Aorta (tissue), 5 donors: ENCODE measurements around the gene SEC16B. TPM values are rescaled to one million over a fixed set of nuclear protein-coding genes. Genes with fewer than 3 reads are reported as not detected.

ENCODE experiments used
- ATAC-seq: fragments of 200-7000 bp; cut with Tn5 transposase; one replicate; pipeline ENCODE4 v1.9.1; 2022; ENCODE audit warnings: moderate library complexity; ENCODE audit not compliant: low FRiP score
- DNase-seq, 2 donors: peaks; one replicate each; pipeline ENCODE4 v3.0.0-alpha.2; 2020
- H3K27ac ChIP-seq, 2 donors: one replicate each; pipeline ENCODE4 v1.5.1; 2013; ENCODE audit warnings: low read length in 2 of 2, mild to moderate bottlenecking in 2 of 2, moderate library complexity in 2 of 2, control low read depth in 1 of 2, inconsistent platforms in 1 of 2, low read depth in 1 of 2
- H3K27me3 ChIP-seq, 2 donors: one replicate each; pipeline ENCODE4 v1.6.1; 2013; ENCODE audit warnings: control low read depth in 1 of 2, low read length in 1 of 2, mild to moderate bottlenecking in 1 of 2, moderate library complexity in 1 of 2; ENCODE audit not compliant: insufficient read depth in 2 of 2, control insufficient read depth in 1 of 2
- H3K36me3 ChIP-seq, 2 donors: one replicate each; pipeline ENCODE4 v1.6.1; 2013; ENCODE audit warnings: control low read depth in 1 of 2, low read length in 1 of 2, mild to moderate bottlenecking in 1 of 2; ENCODE audit not compliant: insufficient read depth in 2 of 2, control insufficient read depth in 1 of 2
- H3K4me1 ChIP-seq, 2 donors: one replicate each; pipeline ENCODE4 v1.6.1; 2013; ENCODE audit warnings: low read length in 2 of 2, control low read depth in 1 of 2, mild to moderate bottlenecking in 1 of 2, moderate library complexity in 1 of 2; ENCODE audit not compliant: insufficient read depth in 2 of 2, control insufficient read depth in 1 of 2
- H3K4me3 ChIP-seq, 2 donors: one replicate each; pipeline ENCODE4 v1.5.1; 2013; ENCODE audit warnings: low read length in 2 of 2, control low read depth in 1 of 2, mild to moderate bottlenecking in 1 of 2
- H3K9me3 ChIP-seq: one replicate; pipeline ENCODE4 v1.6.1; 2013; ENCODE audit warnings: mild to moderate bottlenecking, low read length; ENCODE audit not compliant: control insufficient read depth
- WGBS, 2 donors: extraction: QIAGEN DNeasy Blood & Tissue Kit; methylation state at CpG; one replicate each; pipeline ENCODE4 v1.1.7; 2013; 5-methylcytosine and 5-hydroxymethylcytosine counted together
- intact Hi-C, 2 donors: fragments of 100-400 bp; cut with DNase I; formaldehyde crosslinking; loops; one replicate each; pipeline versions ENCODE4 v1.14.2 to v1.15.0; 2022
- polyA plus RNA-seq, 2 donors: library from polyadenylated mRNA; stranded (reverse); fragments of 200-250 nt; gene quantifications; one replicate each; pipeline ENCODE4 v1.2.3, GENCODE V29; 2013
- total RNA-seq, 2 donors: library from RNA; stranded (reverse); fragmentation: NEBNext Ultra II Directional; extraction: Animal tissue kit (Norgen Biotek cat#: 25700); gene quantifications; one replicate each; pipeline ENCODE4 v1.2.1, GENCODE V29; 2021
- donor health status: healthy with polysubstance abuse.
- donor health status: Bipolar disorder and iron deficiency.
- donor health status: DM: no; HTN: no; CAD: no.
- donor health status: DM: no; HTN: no; CAD: no.
- donor health status: DM: yes; HTN: yes; CAD: no.

Gene SEC16B
- total and polyA plus RNA-seq, 4 donors: 2.4 to 12.1 (median 7.5) TPM

DNA sequence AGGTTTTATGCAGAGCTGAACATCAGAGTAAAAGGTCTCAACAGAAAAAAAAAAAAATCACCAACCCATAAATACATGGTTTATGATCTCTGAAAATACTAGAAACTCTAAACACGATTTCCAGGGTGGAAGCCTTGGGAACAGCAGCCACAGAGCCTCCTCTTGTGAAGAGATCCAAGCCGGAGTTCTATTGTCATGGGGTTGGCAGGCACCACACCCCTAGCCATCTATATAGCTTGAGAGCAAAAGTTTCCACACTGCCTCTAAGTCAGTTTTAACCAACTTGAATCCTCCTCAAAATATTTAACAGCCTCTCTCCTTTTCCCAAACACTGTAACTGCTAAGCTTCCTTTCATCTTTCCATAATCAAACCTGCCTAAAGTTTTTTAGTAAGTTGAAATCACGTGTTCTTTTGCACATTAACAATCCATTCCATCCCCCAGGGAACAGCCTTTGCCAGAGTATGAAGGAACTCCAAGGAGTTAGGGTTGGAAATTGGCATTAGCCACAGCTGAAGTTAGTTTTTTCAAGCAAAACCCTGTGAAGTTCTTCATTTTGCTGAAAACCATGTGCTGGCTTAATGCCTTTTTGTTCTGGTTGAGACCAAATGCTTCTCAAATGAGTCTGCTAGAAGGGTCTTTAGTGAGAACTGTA lies 13.8 kb upstream of the SEC16B start:
- H3K36me3 ChIP-seq: no peaks in the 10 kb centered on the region
- DNase-seq: no peak
- no peaks in the 10 kb centered on the region for H3K27me3 ChIP-seq
- H3K9me3 ChIP-seq: no peaks in the 10 kb centered on the region
- peak overlapping the region in 1 of 2 donors; percentile 59 for H3K27ac ChIP-seq
- ATAC-seq: peak; percentile 60
- intact Hi-C loops: no loop called here
- WGBS, 2 donors: 4 to 9% methylated on average over 3 of the region's 3 CpGs
- H3K4me3 ChIP-seq: peak overlapping the region in 1 of 2 donors; percentile 45
- H3K4me1 ChIP-seq: no peaks in the 10 kb centered on the region

DNA sequence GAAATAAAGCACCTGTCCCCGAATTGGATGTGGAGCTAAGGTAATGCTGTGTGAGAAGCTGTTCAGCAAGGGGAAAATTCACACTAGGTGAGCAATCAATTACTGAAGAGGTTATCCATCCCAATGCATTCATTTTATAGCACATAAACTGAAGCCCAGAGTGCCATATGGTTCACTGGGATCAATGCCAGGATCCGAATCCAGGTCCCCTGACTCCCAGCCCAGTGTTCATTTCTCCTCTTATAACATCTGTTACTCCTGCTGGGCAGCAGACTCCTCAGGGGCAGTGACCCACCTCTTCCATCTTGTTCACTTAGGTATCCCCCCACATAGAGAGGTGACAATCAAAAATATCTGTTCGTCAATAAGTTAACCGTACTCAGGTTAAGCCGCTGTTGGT lies 13.2 kb upstream of the SEC16B start:
- intact Hi-C loops: no loop called here
- H3K9me3 ChIP-seq: no peaks in the 10 kb centered on the region
- WGBS, 2 donors: 73 to 75% methylated on average over 5 of the region's 5 CpGs

DNA sequence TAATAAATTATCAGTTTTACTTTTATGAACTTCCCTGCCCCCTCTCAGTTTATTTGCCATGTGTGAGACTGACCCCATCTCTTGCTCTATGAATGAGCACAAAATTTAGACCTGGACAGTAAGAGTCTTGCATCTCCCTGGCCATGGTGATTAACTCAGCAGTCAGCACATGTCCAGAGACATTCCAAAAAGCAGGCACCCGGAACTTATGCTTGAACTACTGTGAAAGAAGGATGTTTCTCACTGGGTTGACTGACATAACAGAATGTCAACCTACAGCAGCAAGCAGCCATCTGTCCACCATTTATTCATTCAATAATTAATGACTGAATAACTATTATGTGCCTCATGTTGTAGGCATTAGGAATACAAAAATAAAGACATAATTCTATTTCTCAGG lies 11.3 kb upstream of the SEC16B start:
- no peaks in the 10 kb centered on the region for H3K36me3 ChIP-seq
- no peaks in the 10 kb centered on the region for H3K27me3 ChIP-seq
- no peak overlapping the region for H3K27ac ChIP-seq
- 90 to 97% methylated on average over 1 of the region's 1 CpG for WGBS, 2 donors
- H3K9me3 ChIP-seq: no peaks in the 10 kb centered on the region
- H3K4me3 ChIP-seq: no peak overlapping the region
- intact Hi-C loops: no loop called here
- ATAC-seq: no peak
- no peaks in the 10 kb centered on the region for H3K4me1 ChIP-seq
- no peak for DNase-seq

More for the DNA sequence above, 13.2 kb upstream of the SEC16B start:
- Histone ChIP-seq H3K36me3 (no peaks in the 10 kb centered on the region), H3K4me1 (no peaks in the 10 kb centered on the region), H3K27me3 (no peaks in the 10 kb centered on the region), H3K27ac (no peak overlapping the region), H3K4me3 (no peak overlapping the region)
- no peak for ATAC-seq
- DNase-seq: no peak

DNA sequence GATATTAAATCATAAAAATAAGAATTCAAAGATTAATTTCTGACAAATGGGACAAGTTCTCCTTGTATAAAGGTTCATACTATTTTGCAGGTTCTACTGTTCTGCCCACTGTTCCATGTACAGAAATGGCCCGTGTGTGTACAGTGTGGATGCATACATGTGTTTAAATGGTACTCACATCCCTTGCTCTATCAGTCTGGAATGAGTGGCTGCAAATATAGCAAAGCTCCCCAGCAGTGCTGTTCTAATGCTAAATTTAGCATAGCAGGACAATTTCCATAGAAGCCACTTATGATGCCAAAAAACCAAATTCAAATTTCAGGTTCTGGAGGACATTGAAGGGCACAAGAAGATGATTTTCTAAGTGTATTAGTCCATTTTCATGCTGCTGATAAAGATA lies 9.4 kb upstream of the SEC16B start:
- WGBS, 2 donors: 78 to 81% methylated on average over 1 of the region's 1 CpG
- DNase-seq (no peak), ATAC-seq (no peak)
- Histone ChIP-seq H3K4me1 (no peaks in the 10 kb centered on the region), H3K27ac (no peak overlapping the region), H3K27me3 (no peaks in the 10 kb centered on the region), H3K4me3 (no peak overlapping the region), H3K36me3 (no peaks in the 10 kb centered on the region), H3K9me3 (no peaks in the 10 kb centered on the region)
- intact Hi-C loops: no loop called here

DNA sequence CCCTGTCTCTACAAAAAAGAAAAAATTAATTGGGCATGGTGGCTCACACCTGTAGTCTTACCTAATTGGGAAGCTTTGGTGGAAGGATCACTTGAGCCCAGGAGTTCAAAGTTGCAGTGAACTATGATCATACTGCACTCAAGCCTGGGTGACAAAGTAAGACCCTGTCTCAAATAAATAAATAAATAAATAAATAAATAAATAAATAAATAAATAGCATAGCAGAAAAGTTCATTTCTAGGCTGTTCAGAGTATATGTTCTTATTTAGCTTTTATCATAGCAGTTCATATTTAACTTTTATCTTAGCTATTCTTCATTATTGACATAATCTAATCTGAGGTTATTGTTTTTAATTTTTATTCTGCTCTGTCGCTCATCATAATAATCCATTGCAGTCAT lies 8.7 kb upstream of the SEC16B start:
- Histone ChIP-seq H3K36me3 (no peaks in the 10 kb centered on the region), H3K27ac (no peak overlapping the region), H3K27me3 (no peaks in the 10 kb centered on the region), H3K4me1 (no peaks in the 10 kb centered on the region), H3K4me3 (no peak overlapping the region), H3K9me3 (no peaks in the 10 kb centered on the region)
- intact Hi-C loops: no loop called here
- ATAC-seq: no peak
- 98 to 100% methylated on average over 1 of the region's 1 CpG for whole genome bisulfite sequencing, 2 donors
- DNase-seq: no peak

DNA sequence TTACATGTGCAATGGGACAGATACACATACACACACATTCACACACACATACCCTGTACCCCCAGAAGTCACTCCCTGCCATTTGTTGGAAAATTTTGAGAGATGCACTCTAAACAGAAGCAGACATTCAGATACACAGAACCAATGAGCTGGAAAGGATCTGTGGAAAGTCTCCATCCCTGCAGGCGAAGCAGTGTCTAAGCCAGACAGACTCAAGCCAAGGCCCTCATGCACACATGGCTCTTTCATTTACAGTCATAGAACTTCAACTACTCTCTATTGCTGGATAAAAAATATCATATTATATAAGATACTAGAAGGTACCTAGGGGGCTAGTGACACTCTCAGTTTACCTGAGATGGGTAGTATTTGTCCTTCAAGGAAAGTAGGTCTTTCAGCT lies 7.3 kb upstream of the SEC16B start:
- DNase-seq: no peak
- intact Hi-C loops: no loop called here
- Histone ChIP-seq H3K27me3 (no peaks in the 10 kb centered on the region), H3K27ac (no peak overlapping the region), H3K4me1 (no peaks in the 10 kb centered on the region), H3K36me3 (peaks cover 0 to 1% of the 10 kb centered on the region in 2 donors), H3K9me3 (no peaks in the 10 kb centered on the region), H3K4me3 (no peak overlapping the region)
- 100% methylated on average over 1 of the region's 1 CpG for WGBS, 2 donors
- ATAC-seq: no peak

DNA sequence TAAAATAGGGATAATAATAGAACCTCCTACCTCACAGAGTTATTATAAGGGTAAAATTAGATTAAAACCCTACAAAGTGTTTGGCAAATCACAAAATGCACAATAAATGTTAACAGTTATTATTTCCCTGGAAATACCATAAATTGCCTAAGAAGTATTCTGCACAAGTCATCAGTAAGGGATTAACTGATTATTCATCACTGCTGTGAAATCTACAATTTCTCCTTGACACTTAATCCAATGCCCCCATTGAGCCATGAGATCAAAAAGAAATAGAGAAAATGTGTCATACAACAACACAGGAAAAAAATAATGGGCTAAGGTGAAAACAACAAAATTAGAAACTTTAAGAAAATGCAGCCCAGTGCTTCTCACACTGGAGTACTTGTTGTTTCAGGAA lies 6.7 kb upstream of the SEC16B start:
- Histone ChIP-seq H3K4me1 (no peaks in the 10 kb centered on the region), H3K4me3 (no peak overlapping the region), H3K27me3 (no peaks in the 10 kb centered on the region), H3K9me3 (no peaks in the 10 kb centered on the region), H3K27ac (no peak overlapping the region), H3K36me3 (peaks cover 0 to 1% of the 10 kb centered on the region in 2 donors)
- ATAC-seq (no peak), DNase-seq (no peak)
- intact Hi-C loops: no loop called here

DNA sequence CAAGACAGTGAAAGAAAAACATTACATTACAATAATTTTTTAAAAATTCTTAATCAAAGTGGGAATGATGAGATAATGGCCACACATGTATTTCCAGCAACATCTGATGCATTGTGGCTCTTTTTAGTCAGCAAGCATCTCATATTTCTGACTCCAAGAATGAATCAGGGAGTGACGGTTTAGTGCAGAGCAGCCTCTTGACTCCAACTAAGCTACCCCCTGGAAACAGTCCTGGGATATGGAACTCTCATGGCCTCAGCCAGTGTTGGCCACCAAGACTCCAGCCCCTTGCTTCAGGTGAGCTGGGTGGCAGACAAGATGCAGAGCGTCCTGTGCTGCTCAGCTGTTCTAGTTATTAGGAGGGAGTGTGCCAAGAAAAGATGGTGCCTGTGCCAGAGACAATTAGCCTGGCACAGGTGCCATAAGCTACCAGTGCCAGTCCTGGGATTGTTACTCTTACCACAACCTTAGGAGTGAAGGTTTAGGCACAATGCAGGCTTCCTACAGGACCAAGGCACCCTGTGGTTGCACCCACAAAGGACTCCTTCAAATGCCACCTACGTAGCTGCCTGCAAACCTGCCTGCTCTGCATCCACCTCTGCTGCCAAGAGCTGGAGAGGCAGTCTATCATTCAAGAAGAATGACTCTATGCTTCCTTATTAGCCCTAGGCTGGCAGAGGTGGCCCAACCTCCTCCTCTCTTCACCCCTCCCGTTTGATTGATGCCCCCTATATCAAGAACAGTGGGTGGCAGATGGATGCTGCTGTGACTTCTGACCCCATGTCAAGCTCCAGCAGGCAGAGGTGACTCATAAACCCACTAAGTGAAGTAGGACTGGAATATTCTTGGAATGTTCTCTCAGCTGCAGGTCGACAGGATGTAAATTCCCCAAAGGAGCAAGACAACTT lies 6.0 kb upstream of the SEC16B start:
- H3K36me3 ChIP-seq: peaks cover 0 to 1% of the 10 kb centered on the region in 2 donors
- H3K27ac ChIP-seq: no peak overlapping the region
- no peaks in the 10 kb centered on the region for H3K27me3 ChIP-seq
- WGBS, 2 donors: 66 to 70% methylated on average over 5 of the region's 5 CpGs
- no peak overlapping the region for H3K4me3 ChIP-seq
- ATAC-seq (no peak), DNase-seq (no peak)
- no peaks in the 10 kb centered on the region for H3K4me1 ChIP-seq
- intact Hi-C loops: no loop called here
- H3K9me3 ChIP-seq: no peaks in the 10 kb centered on the region

DNA sequence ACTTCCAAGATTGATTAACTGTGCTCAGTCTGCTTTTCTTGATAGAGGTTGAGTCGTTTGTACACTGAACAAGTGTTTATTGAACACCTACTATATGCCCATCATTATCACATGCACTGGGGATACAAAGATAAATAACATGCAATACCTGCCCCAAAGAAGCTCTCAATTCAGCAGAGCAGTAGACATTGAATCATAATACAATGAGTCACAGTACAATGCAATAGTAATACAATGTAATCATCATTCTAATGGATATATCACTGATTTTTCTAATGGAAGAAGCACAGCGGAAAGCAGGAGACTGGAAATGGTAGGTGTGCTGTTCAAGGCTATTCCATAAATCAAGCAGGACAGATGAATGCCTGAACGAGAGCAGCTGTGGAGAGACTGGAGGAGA lies 3.7 kb upstream of the SEC16B start:
- Histone ChIP-seq H3K36me3 (peaks cover 0 to 1% of the 10 kb centered on the region in 2 donors), H3K4me3 (no peak overlapping the region), H3K27me3 (no peaks in the 10 kb centered on the region), H3K4me1 (no peaks in the 10 kb centered on the region), H3K27ac (no peak overlapping the region), H3K9me3 (no peaks in the 10 kb centered on the region)
- no peak for DNase-seq
- intact Hi-C loops: no loop called here
- ATAC-seq: no peak
- 84 to 90% methylated on average over 3 of the region's 3 CpGs for WGBS, 2 donors
